Stimulated activated effector memory CD8-positive, alpha-beta T cell treated with anti-CD3 and anti-CD28 coated beads, Interleukin-12 subunit alpha, Interleukin-12 subunit beta, amount 100 ng/mL, for 72 hours (primary cell): ENCODE data around the gene ARPP21.
"Not testable (repeated sequence)": the region's sequence is repeated elsewhere in the genome, so short reads cannot be mapped to it uniquely, and the experiment has no call there.

Source experiments
- ATAC-seq: fragments of 150-1000 bp; cut with Tn5 transposase; 2 replicates; pipeline ENCODE4 v1.10.0; 2021
- DNase-seq, 2 donors: peaks; one replicate each; pipeline ENCODE4 v3.0.0; 2021 to 2022; ENCODE audit warnings: low spot score in 2 of 2
- H3K27ac Mint-ChIP-seq: one replicate; pipeline ENCODE4 v1.8.0; 2022; ENCODE audit warnings: mild to moderate bottlenecking, mixed read lengths
- H3K36me3 Mint-ChIP-seq: one replicate; pipeline ENCODE4 v1.8.0; 2022; ENCODE audit warnings: mild to moderate bottlenecking, mixed read lengths
- H3K4me1 Mint-ChIP-seq: one replicate; pipeline ENCODE4 v1.8.0; 2022; ENCODE audit warnings: mixed read lengths
- H3K4me3 Mint-ChIP-seq: one replicate; pipeline ENCODE4 v1.8.0; 2022; ENCODE audit warnings: mild to moderate bottlenecking, mixed read lengths
- H3K9me3 Mint-ChIP-seq: one replicate; pipeline ENCODE4 v1.8.0; 2022; ENCODE audit warnings: mixed read lengths

The ARPP21 gene

GRCh38 chr3:35639254-35640186 is at the start of gene ARPP21:
Gene ARPP21, plus strand, starts transcription at chr3:35639525. Its CDS starts 42,227 bp downstream, at chr3:35681752.
- DNase-seq = no peak
- no peaks in the 10 kb centered on the region for H3K36me3 Mint-ChIP-seq
- ATAC-seq = peak; percentile 36
- peaks cover 5% of the 10 kb centered on the region for H3K9me3 Mint-ChIP-seq
- H3K27ac Mint-ChIP-seq = no peak within 1 kb of the TSS
- H3K4me1 Mint-ChIP-seq = no peaks in the 10 kb centered on the region
- H3K4me3 Mint-ChIP-seq = no peak within 1 kb of the TSS

- no peak overlapping the region for H3K27ac Mint-ChIP-seq
- H3K9me3 Mint-ChIP-seq = peaks cover 21% of the 10 kb centered on the region
- ATAC-seq (no peak), DNase-seq (no peak)
- H3K36me3 Mint-ChIP-seq = no peaks in the 10 kb centered on the region
- no peak overlapping the region for H3K4me3 Mint-ChIP-seq
- no peaks in the 10 kb centered on the region for H3K4me1 Mint-ChIP-seq
These were observed 46.6 kb upstream of the ARPP21 start for GRCh38 chr3:35592589-35593295.

GRCh38 chr3:35594739-35595138 is 44.6 kb upstream of the ARPP21 start:
- Mint-ChIP-seq H3K9me3 (peaks cover 20% of the 10 kb centered on the region), H3K36me3 (no peaks in the 10 kb centered on the region), H3K27ac (no peak overlapping the region), H3K4me1 (no peaks in the 10 kb centered on the region), H3K4me3 (no peak overlapping the region)
- ATAC-seq (no peak), DNase-seq (no peak)

- peaks cover 20% of the 10 kb centered on the region for H3K9me3 Mint-ChIP-seq
- H3K4me3 Mint-ChIP-seq = no peak overlapping the region
- no peak overlapping the region for H3K27ac Mint-ChIP-seq
- DNase-seq (no peak), ATAC-seq (no peak)
- H3K4me1 Mint-ChIP-seq = no peaks in the 10 kb centered on the region
- no peaks in the 10 kb centered on the region for H3K36me3 Mint-ChIP-seq
These were observed 42.9 kb upstream of the ARPP21 start for GRCh38 chr3:35596335-35596995.

- H3K4me3 Mint-ChIP-seq = no peak overlapping the region
- peaks cover 21% of the 10 kb centered on the region for H3K9me3 Mint-ChIP-seq
- no peak for DNase-seq
- H3K27ac Mint-ChIP-seq = no peak overlapping the region
- H3K4me1 Mint-ChIP-seq = no peaks in the 10 kb centered on the region
- ATAC-seq = no peak
- H3K36me3 Mint-ChIP-seq = no peaks in the 10 kb centered on the region
These were observed 41.8 kb upstream of the ARPP21 start for GRCh38 chr3:35597490-35597889.

GRCh38 chr3:35598804-35599203 is 40.5 kb upstream of the ARPP21 start:
- ATAC-seq = no peak
- DNase-seq = no peak
- no peak overlapping the region for H3K27ac Mint-ChIP-seq
- H3K4me1 Mint-ChIP-seq = no peaks in the 10 kb centered on the region
- H3K36me3 Mint-ChIP-seq = no peaks in the 10 kb centered on the region
- H3K9me3 Mint-ChIP-seq = peaks cover 16% of the 10 kb centered on the region
- no peak overlapping the region for H3K4me3 Mint-ChIP-seq

- DNase-seq (no peak), ATAC-seq (no peak)
- H3K4me3 Mint-ChIP-seq = no peak overlapping the region
- no peaks in the 10 kb centered on the region for H3K4me1 Mint-ChIP-seq
- no peaks in the 10 kb centered on the region for H3K36me3 Mint-ChIP-seq
- no peak overlapping the region for H3K27ac Mint-ChIP-seq
- H3K9me3 Mint-ChIP-seq = peaks cover 14% of the 10 kb centered on the region
These were observed 37.4 kb upstream of the ARPP21 start for GRCh38 chr3:35601959-35602358.

GRCh38 chr3:35602395-35602936 is 36.9 kb upstream of the ARPP21 start:
- no peak overlapping the region for H3K4me3 Mint-ChIP-seq
- no peak overlapping the region for H3K27ac Mint-ChIP-seq
- H3K4me1 Mint-ChIP-seq = no peaks in the 10 kb centered on the region
- H3K9me3 Mint-ChIP-seq = peaks cover 14% of the 10 kb centered on the region
- no peaks in the 10 kb centered on the region for H3K36me3 Mint-ChIP-seq
- no peak for DNase-seq
- no peak for ATAC-seq

- no peak for ATAC-seq
- Mint-ChIP-seq H3K27ac (no peak overlapping the region), H3K4me3 (no peak overlapping the region), H3K36me3 (no peaks in the 10 kb centered on the region), H3K9me3 (no peaks in the 10 kb centered on the region), H3K4me1 (no peaks in the 10 kb centered on the region)
- DNase-seq = no peak
These were observed 23.0 kb upstream of the ARPP21 start for GRCh38 chr3:35616346-35616745.

GRCh38 chr3:35617370-35617769 is 22.0 kb upstream of the ARPP21 start:
- DNase-seq (no peak), ATAC-seq (no peak)
- H3K4me3 Mint-ChIP-seq = no peak overlapping the region
- no peaks in the 10 kb centered on the region for H3K9me3 Mint-ChIP-seq
- no peaks in the 10 kb centered on the region for H3K4me1 Mint-ChIP-seq
- H3K36me3 Mint-ChIP-seq = no peaks in the 10 kb centered on the region
- no peak overlapping the region for H3K27ac Mint-ChIP-seq

GRCh38 chr3:35620238-35620637 is 19.1 kb upstream of the ARPP21 start:
- DNase-seq, H3K36me3 Mint-ChIP-seq, H3K4me1 Mint-ChIP-seq, ATAC-seq, H3K9me3 Mint-ChIP-seq, H3K4me3 Mint-ChIP-seq, H3K27ac Mint-ChIP-seq: not testable (repeated sequence)

- no peaks in the 10 kb centered on the region for H3K36me3 Mint-ChIP-seq
- no peaks in the 10 kb centered on the region for H3K4me1 Mint-ChIP-seq
- DNase-seq (no peak), ATAC-seq (no peak)
- peaks cover 6% of the 10 kb centered on the region for H3K9me3 Mint-ChIP-seq
- H3K27ac Mint-ChIP-seq = no peak overlapping the region
- H3K4me3 Mint-ChIP-seq = no peak overlapping the region
These were observed 14.6 kb upstream of the ARPP21 start for GRCh38 chr3:35624698-35625097.

- no peak overlapping the region for H3K27ac Mint-ChIP-seq
- ATAC-seq (no peak), DNase-seq (no peak)
- peaks cover 5% of the 10 kb centered on the region for H3K9me3 Mint-ChIP-seq
- no peaks in the 10 kb centered on the region for H3K36me3 Mint-ChIP-seq
- H3K4me1 Mint-ChIP-seq = no peaks in the 10 kb centered on the region
- H3K4me3 Mint-ChIP-seq = no peak overlapping the region
These were observed 5.8 kb upstream of the ARPP21 start for GRCh38 chr3:35633332-35634124.

GRCh38 chr3:35635407-35635806 is 3.9 kb upstream of the ARPP21 start:
- peaks cover 7% of the 10 kb centered on the region for H3K9me3 Mint-ChIP-seq
- no peaks in the 10 kb centered on the region for H3K36me3 Mint-ChIP-seq
- H3K4me3 Mint-ChIP-seq = no peak overlapping the region
- DNase-seq = no peak
- no peaks in the 10 kb centered on the region for H3K4me1 Mint-ChIP-seq
- ATAC-seq = peak; percentile 32
- H3K27ac Mint-ChIP-seq = no peak overlapping the region
